ENCODE results near the gene STAT3. TPM values are rescaled to one million over a fixed set of nuclear protein-coding genes. Genes with fewer than 3 reads are reported as not detected.

Gene STAT3
- total and polyA plus RNA-seq, 2 of the 13 experiments (the other 11 are each of a cell fraction or from before 2014, with no cell fraction given): 61.8 to 62.4 TPM

DNA sequence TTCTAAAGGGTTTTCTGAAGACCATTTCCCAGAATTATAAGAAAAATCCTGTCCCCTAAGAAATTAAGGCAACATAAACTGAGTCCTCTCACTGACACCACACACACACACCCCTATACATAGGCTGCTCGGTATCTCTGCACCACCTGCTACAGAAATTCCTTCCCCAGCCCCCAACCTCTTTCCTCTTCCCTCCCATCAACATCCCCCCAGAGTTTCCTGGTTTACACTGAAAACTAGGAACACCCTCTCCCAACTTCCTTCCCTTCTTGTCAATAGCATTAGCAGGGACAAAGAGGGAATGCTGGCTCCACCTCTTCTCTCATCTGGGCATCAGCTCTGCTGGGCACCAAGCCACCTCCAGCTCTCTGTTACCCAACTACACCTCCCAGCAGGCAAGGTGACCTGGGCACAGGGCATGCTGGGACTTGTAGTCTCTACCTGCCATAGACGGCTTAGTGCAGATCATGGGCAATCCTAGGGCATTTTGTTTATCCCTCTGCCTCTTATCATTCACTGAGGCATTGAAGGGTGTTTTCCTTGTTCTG, 19.1 kb upstream of the STAT3 start (continued):
- TF ChIP-seq ZMAT5 (CRISPR knock-in tag; IDR thresholded peaks at IDR 0.05; ENCODE audit: borderline replicate concordance, low read depth) (no peak), SUZ12 (IDR thresholded peaks at IDR 0.05; ENCODE audit: low read depth, low read length) (peak; percentile 73; the same call in 1 of the 2 replicates), MIER3 (CRISPR knock-in tag; IDR thresholded peaks at IDR 0.05; ENCODE audit: borderline replicate concordance) (0 out of 2 replicates have a peak, but pooled peaks have one; percentile 43), ZFP1 (CRISPR knock-in tag; IDR thresholded peaks at IDR 0.05) (no peak), PHF21A (CRISPR knock-in tag; IDR thresholded peaks at IDR 0.05) (no peak), KDM2A (CRISPR knock-in tag; IDR thresholded peaks at IDR 0.05; ENCODE audit: borderline replicate concordance, low read depth) (0 out of 2 replicates have a peak, but pooled peaks have one; percentile 52), NR2C2 (CRISPR knock-in tag; IDR thresholded peaks at IDR 0.05; ENCODE audit: borderline replicate concordance) (peak; percentile 96), NFKBIZ (CRISPR knock-in tag; IDR thresholded peaks at IDR 0.05) (0 out of 2 replicates have a peak, but pooled peaks have one; percentile 27), EZH2 (conservative IDR thresholded peaks at IDR 0.05; ENCODE audit: low read depth, low read length) (no peak), THAP11 (CRISPR knock-in tag; IDR thresholded peaks at IDR 0.05) (peak; percentile 99)

GRCh38 chr17:42406615-42407288, 18.5 kb upstream of the STAT3 start:
- no peak overlapping the region for H3K27ac ChIP-seq (ENCODE audit: extremely low read length, insufficient read depth, low read length)
- no peak overlapping the region for H3K4me2 ChIP-seq (ENCODE audit: low read depth, low read length)
- H3K9me3 ChIP-seq (ENCODE audit: low read length): no peaks in the 10 kb centered on the region
- no peak for DNase-seq (ENCODE audit: low spot score)
- FAIRE-seq: no peak
- H3K27me3 ChIP-seq (ENCODE audit: control insufficient read depth in 1 of 2, insufficient read depth in 2 of 2, low read length in 2 of 2): no peaks in the 10 kb centered on the region
- TF ChIP-seq, protein P1, sequence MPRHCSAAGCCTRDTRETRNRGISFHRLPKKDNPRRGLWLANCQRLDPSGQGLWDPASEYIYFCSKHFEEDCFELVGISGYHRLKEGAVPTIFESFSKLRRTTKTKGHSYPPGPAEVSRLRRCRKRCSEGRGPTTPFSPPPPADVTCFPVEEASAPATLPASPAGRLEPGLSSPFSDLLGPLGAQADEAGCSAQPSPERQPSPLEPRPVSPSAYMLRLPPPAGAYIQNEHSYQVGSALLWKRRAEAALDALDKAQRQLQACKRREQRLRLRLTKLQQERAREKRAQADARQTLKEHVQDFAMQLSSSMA (CRISPR knock-in tag; IDR thresholded peaks at IDR 0.05): 0 out of 2 replicates have a peak, but pooled peaks have one; percentile 14
- no peak for TF ChIP-seq ZSCAN31 (CRISPR knock-in tag; IDR thresholded peaks at IDR 0.05; ENCODE audit: low read depth)
- TF ChIP-seq TBP (CRISPR knock-in tag; IDR thresholded peaks at IDR 0.05): no peak
- H3K4me3 ChIP-seq (replicated peaks in 1 of 3; ENCODE audit: insufficient read depth in 1 of 3, low read depth in 2 of 3, low read length in 3 of 3): no peak overlapping the region
- H3K4me1 ChIP-seq (ENCODE audit: insufficient read depth, low read length): 0 out of 2 replicates have a peak, but pooled peaks cover 8% of the 10 kb centered on the region
- H4K20me1 ChIP-seq (ENCODE audit: insufficient read depth, low read length): no peaks in the 10 kb centered on the region
- in situ Hi-C loops (cut with HindIII; ENCODE audit: extremely low pct_ligation_motif_present, low pct_unique_long_range_greater_than_20kb): no loop called here
- POLR2A ChIA-PET: interaction anchor here (0.6 to 3.0 kb wide), 8 partner anchors 8 to 185 kb away, joined by 3 to 20 read pairs (median 4); partner anchors contain the start of genes CAVIN1 and STAT3
- H3K36me3 ChIP-seq (replicated peaks in 1 of 2; ENCODE audit: control insufficient read depth in 1 of 2, insufficient read depth in 2 of 2, low read length in 2 of 2): peaks cover 8 to 15% of the 10 kb centered on the region in 2 experiments
- H2AFZ ChIP-seq (ENCODE audit: low read length): no peak overlapping the region
- no peak for ATAC-seq
- 92% methylated on average over 5 of the region's 5 CpGs for WGBS (ENCODE audit: low lambda C conversion rate)
- H3K9ac ChIP-seq (ENCODE audit: insufficient read depth, low read depth, low read length): no peak overlapping the region
- intact Hi-C loops (cut with micrococcal nuclease; ENCODE audit: unreplicated experiment): loop anchor here (1.0 kb wide), 1 partner anchor 84 kb away; no protein-coding TSS in a partner anchor
- no TSS peak for BruUV-seq (replicated peaks)
- no peaks in the 10 kb centered on the region for H3K79me2 ChIP-seq (ENCODE audit: insufficient read depth, low read length)
- CTCF ChIA-PET (ENCODE audit: low intra/inter-chr PET ratio, low total read pairs): interaction anchor here (0.7 to 6.6 kb wide), 6 partner anchors 79 to 185 kb away, joined by 3 to 163 read pairs (median 4); no protein-coding TSS in a partner anchor
